ENCODE measurements around the gene ORAI3. TPM values are rescaled to one million over a fixed set of nuclear protein-coding genes. Genes with fewer than 3 reads are reported as not detected.
A peak's percentile ranks its signal among the peaks of the same experiment; 100 is the strongest.

The ORAI3 gene
- polyA plus RNA-seq, 1 donor from 2014 or later = 7.3 TPM

DNA sequence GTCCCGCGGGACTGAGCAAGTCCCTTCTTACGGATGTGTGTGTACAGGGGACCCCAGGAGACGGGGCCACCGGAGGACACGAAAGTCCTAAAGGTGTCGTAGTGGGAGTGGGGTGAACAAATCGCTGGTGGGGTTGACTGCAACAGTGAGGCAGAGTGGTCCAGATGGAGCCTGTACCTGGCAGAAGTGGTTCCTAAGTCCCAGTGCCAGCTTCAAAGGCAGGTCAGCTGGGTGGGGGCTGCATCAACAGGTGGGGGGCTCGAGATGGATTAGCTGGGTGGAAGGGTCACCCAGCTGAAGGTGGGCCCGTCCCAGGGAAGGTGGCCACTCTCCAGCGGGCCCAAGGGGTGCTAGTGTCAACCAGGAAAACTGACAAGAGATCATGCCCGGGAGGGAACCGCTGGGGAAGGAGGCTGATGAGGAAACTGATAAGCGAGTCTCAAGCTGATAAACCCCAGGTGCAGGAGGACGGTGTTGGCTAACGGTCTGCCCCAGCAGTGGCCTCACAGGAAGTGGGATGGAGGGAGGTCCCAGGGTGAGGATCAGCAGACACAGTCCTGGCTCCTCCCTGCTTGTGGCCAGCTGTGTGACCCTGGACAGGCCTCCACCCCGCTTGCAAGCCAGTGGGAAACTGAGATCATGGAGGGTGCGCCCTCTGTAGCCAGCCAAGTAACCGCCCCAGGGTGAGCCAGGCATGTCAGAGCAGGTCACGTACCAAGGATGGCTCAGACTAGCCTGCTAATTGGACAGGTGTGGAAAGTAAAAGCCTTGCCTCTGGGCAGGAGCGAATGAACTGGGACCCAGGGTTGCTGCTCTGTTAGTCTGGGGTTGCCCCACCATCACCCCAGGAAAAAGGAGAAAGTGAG lies 1.0 kb downstream of the ORAI3 start:
- peak overlapping the region; percentile 88 for H3K9ac ChIP-seq (ENCODE audit: low read length)
- H3K36me3 ChIP-seq (ENCODE audit: insufficient read depth, low read length) = no peaks in the 10 kb centered on the region
- no peaks in the 10 kb centered on the region for H3K9me2 ChIP-seq (ENCODE audit: insufficient read depth, low read length)
- no peaks in the 10 kb centered on the region for H3F3A ChIP-seq (ENCODE audit: insufficient read depth, low read length, poor library complexity, severe bottlenecking)
- H3K4me2 ChIP-seq (ENCODE audit: low read length) = peak overlapping the region; percentile 90
- no peaks in the 10 kb centered on the region for H3K9me3 ChIP-seq (ENCODE audit: low read length)
- TF ChIP-seq REST (IDR thresholded peaks at IDR 0.05; ENCODE audit: borderline replicate concordance) = no peak
- H3K27ac ChIP-seq (ENCODE audit: low read length) = peak overlapping the region; percentile 92
- H4K20me1 ChIP-seq (ENCODE audit: insufficient read depth) = no peaks in the 10 kb centered on the region
- peaks cover 4% of the 10 kb centered on the region for H3K79me2 ChIP-seq (replicated peaks; ENCODE audit: insufficient read depth, low read length)
- H3K4me3 ChIP-seq (ENCODE audit: low read length) = peak overlapping the region; percentile 86
- H3K27me3 ChIP-seq (ENCODE audit: insufficient read depth, low read depth, low read length) = no peaks in the 10 kb centered on the region
- H2AFZ ChIP-seq (ENCODE audit: low read depth, low read length) = no peak overlapping the region

DNA sequence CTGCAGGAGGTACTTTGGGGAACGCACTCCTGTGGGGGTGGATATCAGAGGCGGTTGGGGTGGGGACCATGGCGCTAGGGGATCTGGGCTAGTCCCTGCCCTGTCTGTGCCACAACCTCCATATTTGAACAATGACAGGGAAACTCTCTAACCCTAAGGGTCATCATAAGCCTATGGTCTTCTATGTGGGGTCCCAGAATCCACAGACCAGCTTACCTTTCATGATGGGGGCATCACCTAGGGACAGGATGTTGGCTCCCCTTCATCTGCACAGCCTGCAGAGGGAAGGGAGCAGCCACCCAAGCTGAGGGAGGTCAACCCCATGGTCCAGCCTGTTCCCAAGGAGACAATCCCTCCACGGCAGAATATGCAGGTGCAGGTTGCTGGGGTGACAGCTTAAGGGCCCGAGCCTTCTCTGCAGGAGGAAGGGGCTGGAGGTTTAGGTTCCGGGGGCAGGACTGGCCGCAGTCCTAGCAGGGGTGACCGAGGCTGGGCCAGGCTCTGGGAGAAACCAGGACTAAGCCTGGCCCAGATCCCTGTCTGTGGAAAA lies 1.7 kb downstream of the ORAI3 start:
- Histone ChIP-seq H3K79me2 (replicated peaks; ENCODE audit: insufficient read depth, low read length) (peaks cover 4% of the 10 kb centered on the region), H3K9me2 (ENCODE audit: insufficient read depth, low read length) (no peaks in the 10 kb centered on the region), H2AFZ (ENCODE audit: low read depth, low read length) (no peak overlapping the region), H3K9ac (ENCODE audit: low read length) (peak overlapping the region; percentile 88), H3K27me3 (ENCODE audit: insufficient read depth, low read depth, low read length) (no peaks in the 10 kb centered on the region), H3F3A (ENCODE audit: insufficient read depth, low read length, poor library complexity, severe bottlenecking) (no peaks in the 10 kb centered on the region), H3K4me2 (ENCODE audit: low read length) (no peak overlapping the region), H4K20me1 (ENCODE audit: insufficient read depth) (no peaks in the 10 kb centered on the region), H3K27ac (ENCODE audit: low read length) (no peak overlapping the region), H3K4me3 (ENCODE audit: low read length) (peak overlapping the region; percentile 86), H3K9me3 (ENCODE audit: low read length) (no peaks in the 10 kb centered on the region), H3K36me3 (ENCODE audit: insufficient read depth, low read length) (no peaks in the 10 kb centered on the region)
- no peak for TF ChIP-seq RAD21 (conservative IDR thresholded peaks at IDR 0.05)
- peak; percentile 5 for TF ChIP-seq POLR2AphosphoS5 (IDR thresholded peaks at IDR 0.05)
- no peak for TF ChIP-seq EP300 (conservative IDR thresholded peaks at IDR 0.05; ENCODE audit: poor library complexity, severe bottlenecking)
- no peak for TF ChIP-seq TAF1 (IDR thresholded peaks at IDR 0.05; ENCODE audit: low read depth)
- TF ChIP-seq CTCF (IDR thresholded peaks at IDR 0.05; ENCODE audit: poor library complexity, severe bottlenecking) = no peak

- peaks cover 4% of the 10 kb centered on the region for H3K79me2 ChIP-seq (replicated peaks; ENCODE audit: insufficient read depth, low read length)
- no peak overlapping the region for H3K4me2 ChIP-seq (ENCODE audit: low read length)
- H3K4me3 ChIP-seq (ENCODE audit: low read length) = no peak overlapping the region
- TF ChIP-seq SMC3 (conservative IDR thresholded peaks at IDR 0.05; ENCODE audit: poor library complexity) = no peak
- no peak for TF ChIP-seq TAF1 (IDR thresholded peaks at IDR 0.05; ENCODE audit: low read depth)
- TF ChIP-seq MXI1 (conservative IDR thresholded peaks at IDR 0.05; ENCODE audit: poor library complexity, severe bottlenecking) = no peak
- TF ChIP-seq RAD21 (conservative IDR thresholded peaks at IDR 0.05) = no peak
- no peak for TF ChIP-seq REST (IDR thresholded peaks at IDR 0.05; ENCODE audit: borderline replicate concordance)
- no peak for TF ChIP-seq POLR2AphosphoS5 (IDR thresholded peaks at IDR 0.05)
- TF ChIP-seq EZH2 (IDR thresholded peaks at IDR 0.05; ENCODE audit: borderline replicate concordance, insufficient read depth, low read length, poor library complexity, severe bottlenecking) = no peak
- TF ChIP-seq CTCF (IDR thresholded peaks at IDR 0.05; ENCODE audit: poor library complexity, severe bottlenecking) = no peak
- no peak for TF ChIP-seq EP300 (conservative IDR thresholded peaks at IDR 0.05; ENCODE audit: poor library complexity, severe bottlenecking)
- no peaks in the 10 kb centered on the region for H3K27me3 ChIP-seq (ENCODE audit: insufficient read depth, low read depth, low read length)
- H3K9ac ChIP-seq (ENCODE audit: low read length) = no peak overlapping the region
- no peaks in the 10 kb centered on the region for H3F3A ChIP-seq (ENCODE audit: insufficient read depth, low read length, poor library complexity, severe bottlenecking)
- H3K9me2 ChIP-seq (ENCODE audit: insufficient read depth, low read length) = no peaks in the 10 kb centered on the region
- H3K27ac ChIP-seq (ENCODE audit: low read length) = no peak overlapping the region
- no peak overlapping the region for H2AFZ ChIP-seq (ENCODE audit: low read depth, low read length)
- H3K36me3 ChIP-seq (ENCODE audit: insufficient read depth, low read length) = no peaks in the 10 kb centered on the region
- H4K20me1 ChIP-seq (ENCODE audit: insufficient read depth) = no peaks in the 10 kb centered on the region
- H3K9me3 ChIP-seq (ENCODE audit: low read length) = no peaks in the 10 kb centered on the region
Measured at GRCh38 chr16:30951193-30951592, 2.3 kb downstream of the ORAI3 start.
